ENCODE measurements around the gene RDH11. TPM values are rescaled to one million over a fixed set of nuclear protein-coding genes. Genes with fewer than 3 reads are reported as not detected.

The RDH11 gene
- polyA plus RNA-seq, 1 of the 3 experiments (the other 2 are of a cell fraction), result 44.7 TPM

DNA sequence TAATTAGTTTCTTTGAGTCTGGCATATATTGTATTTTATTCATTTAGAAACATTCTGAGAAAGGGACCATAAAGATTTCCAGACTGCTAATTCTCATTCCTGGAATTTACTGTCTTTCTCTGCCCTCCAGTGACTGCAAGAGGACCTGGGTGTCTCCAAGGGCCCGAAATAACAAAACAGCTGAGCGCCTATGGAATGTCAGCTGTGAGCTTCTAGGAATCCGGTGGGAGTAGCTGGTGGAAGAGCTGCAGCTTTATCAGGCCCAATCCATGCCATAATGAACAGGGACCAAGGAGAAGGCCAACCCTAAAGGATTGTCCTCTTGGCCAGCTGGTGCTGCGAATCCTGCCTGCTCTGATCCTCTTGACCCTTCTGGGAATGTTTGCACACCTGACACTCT lies 38.1 kb upstream of the RDH11 start:
- no peak overlapping the region for H3K27ac ChIP-seq (ENCODE audit: low read depth in 2 of 2, low read length in 1 of 2)
- H3K4me1 ChIP-seq (ENCODE audit: control insufficient read depth in 1 of 2, insufficient read depth in 2 of 2, low read depth in 1 of 2, low read length in 1 of 2), result no peaks in the 10 kb centered on the region
- H3K9ac ChIP-seq, result no peak overlapping the region
- H3F3A ChIP-seq (replicated peaks; ENCODE audit: insufficient read depth), result no peaks in the 10 kb centered on the region
- H3K9me3 ChIP-seq, result no peaks in the 10 kb centered on the region
- no peak overlapping the region for H2AFZ ChIP-seq (ENCODE audit: low read depth)
- no peaks in the 10 kb centered on the region for H3K36me3 ChIP-seq (replicated peaks in 1 of 2; ENCODE audit: control insufficient read depth in 1 of 2, insufficient read depth in 2 of 2, low read length in 1 of 2)
- H3K4me3 ChIP-seq (ENCODE audit: low read depth in 2 of 2, low read length in 1 of 2), result no peak overlapping the region
- TF ChIP-seq, protein P1, sequence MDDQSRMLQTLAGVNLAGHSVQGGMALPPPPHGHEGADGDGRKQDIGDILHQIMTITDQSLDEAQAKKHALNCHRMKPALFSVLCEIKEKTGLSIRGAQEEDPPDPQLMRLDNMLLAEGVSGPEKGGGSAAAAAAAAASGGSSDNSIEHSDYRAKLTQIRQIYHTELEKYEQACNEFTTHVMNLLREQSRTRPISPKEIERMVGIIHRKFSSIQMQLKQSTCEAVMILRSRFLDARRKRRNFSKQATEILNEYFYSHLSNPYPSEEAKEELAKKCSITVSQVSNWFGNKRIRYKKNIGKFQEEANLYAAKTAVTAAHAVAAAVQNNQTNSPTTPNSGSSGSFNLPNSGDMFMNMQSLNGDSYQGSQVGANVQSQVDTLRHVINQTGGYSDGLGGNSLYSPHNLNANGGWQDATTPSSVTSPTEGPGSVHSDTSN (IDR thresholded peaks at IDR 0.05), result no peak
- TF ChIP-seq EZH2phosphoT487 (IDR thresholded peaks at IDR 0.05; ENCODE audit: borderline replicate concordance, low read depth) (no peak), SIN3A (IDR thresholded peaks at IDR 0.05; ENCODE audit: borderline replicate concordance, low read depth, low read length) (no peak), TCF12 (IDR thresholded peaks at IDR 0.05) (no peak), NRF1 (IDR thresholded peaks at IDR 0.05; ENCODE audit: low read depth, low read length) (no peak), GATA2 (CRISPR knock-in tag; IDR thresholded peaks at IDR 0.05) (no peak), CHD2 (IDR thresholded peaks at IDR 0.05; ENCODE audit: low read length, partially characterized antibody) (no peak), GABPA (IDR thresholded peaks at IDR 0.05; ENCODE audit: low read depth) (no peak), FOSL2 (IDR thresholded peaks at IDR 0.05; ENCODE audit: borderline replicate concordance, low read depth) (no peak), RXRA (IDR thresholded peaks at IDR 0.05; ENCODE audit: borderline replicate concordance, low read depth) (no peak), RAD21 (IDR thresholded peaks at IDR 0.05; ENCODE audit: low read length) (no peak), EP300 (IDR thresholded peaks at IDR 0.05; ENCODE audit: borderline replicate concordance in 1 of 2, low read depth in 1 of 2, low read length in 1 of 2) (no peak), JUND (IDR thresholded peaks at IDR 0.05) (no peak)
- TF ChIP-seq, protein P2, sequence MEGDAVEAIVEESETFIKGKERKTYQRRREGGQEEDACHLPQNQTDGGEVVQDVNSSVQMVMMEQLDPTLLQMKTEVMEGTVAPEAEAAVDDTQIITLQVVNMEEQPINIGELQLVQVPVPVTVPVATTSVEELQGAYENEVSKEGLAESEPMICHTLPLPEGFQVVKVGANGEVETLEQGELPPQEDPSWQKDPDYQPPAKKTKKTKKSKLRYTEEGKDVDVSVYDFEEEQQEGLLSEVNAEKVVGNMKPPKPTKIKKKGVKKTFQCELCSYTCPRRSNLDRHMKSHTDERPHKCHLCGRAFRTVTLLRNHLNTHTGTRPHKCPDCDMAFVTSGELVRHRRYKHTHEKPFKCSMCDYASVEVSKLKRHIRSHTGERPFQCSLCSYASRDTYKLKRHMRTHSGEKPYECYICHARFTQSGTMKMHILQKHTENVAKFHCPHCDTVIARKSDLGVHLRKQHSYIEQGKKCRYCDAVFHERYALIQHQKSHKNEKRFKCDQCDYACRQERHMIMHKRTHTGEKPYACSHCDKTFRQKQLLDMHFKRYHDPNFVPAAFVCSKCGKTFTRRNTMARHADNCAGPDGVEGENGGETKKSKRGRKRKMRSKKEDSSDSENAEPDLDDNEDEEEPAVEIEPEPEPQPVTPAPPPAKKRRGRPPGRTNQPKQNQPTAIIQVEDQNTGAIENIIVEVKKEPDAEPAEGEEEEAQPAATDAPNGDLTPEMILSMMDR (IDR thresholded peaks at IDR 0.05), result no peak
- TF ChIP-seq, protein P3, sequence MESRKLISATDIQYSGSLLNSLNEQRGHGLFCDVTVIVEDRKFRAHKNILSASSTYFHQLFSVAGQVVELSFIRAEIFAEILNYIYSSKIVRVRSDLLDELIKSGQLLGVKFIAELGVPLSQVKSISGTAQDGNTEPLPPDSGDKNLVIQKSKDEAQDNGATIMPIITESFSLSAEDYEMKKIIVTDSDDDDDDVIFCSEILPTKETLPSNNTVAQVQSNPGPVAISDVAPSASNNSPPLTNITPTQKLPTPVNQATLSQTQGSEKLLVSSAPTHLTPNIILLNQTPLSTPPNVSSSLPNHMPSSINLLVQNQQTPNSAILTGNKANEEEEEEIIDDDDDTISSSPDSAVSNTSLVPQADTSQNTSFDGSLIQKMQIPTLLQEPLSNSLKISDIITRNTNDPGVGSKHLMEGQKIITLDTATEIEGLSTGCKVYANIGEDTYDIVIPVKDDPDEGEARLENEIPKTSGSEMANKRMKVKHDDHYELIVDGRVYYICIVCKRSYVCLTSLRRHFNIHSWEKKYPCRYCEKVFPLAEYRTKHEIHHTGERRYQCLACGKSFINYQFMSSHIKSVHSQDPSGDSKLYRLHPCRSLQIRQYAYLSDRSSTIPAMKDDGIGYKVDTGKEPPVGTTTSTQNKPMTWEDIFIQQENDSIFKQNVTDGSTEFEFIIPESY (IDR thresholded peaks at IDR 0.05; ENCODE audit: borderline replicate concordance, low read depth), result no peak
- TF ChIP-seq, protein P4, sequence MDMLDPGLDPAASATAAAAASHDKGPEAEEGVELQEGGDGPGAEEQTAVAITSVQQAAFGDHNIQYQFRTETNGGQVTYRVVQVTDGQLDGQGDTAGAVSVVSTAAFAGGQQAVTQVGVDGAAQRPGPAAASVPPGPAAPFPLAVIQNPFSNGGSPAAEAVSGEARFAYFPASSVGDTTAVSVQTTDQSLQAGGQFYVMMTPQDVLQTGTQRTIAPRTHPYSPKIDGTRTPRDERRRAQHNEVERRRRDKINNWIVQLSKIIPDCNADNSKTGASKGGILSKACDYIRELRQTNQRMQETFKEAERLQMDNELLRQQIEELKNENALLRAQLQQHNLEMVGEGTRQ (IDR thresholded peaks at IDR 0.05; ENCODE audit: borderline replicate concordance, low read depth, low read length), result no peak
- TF ChIP-seq, protein P5, sequence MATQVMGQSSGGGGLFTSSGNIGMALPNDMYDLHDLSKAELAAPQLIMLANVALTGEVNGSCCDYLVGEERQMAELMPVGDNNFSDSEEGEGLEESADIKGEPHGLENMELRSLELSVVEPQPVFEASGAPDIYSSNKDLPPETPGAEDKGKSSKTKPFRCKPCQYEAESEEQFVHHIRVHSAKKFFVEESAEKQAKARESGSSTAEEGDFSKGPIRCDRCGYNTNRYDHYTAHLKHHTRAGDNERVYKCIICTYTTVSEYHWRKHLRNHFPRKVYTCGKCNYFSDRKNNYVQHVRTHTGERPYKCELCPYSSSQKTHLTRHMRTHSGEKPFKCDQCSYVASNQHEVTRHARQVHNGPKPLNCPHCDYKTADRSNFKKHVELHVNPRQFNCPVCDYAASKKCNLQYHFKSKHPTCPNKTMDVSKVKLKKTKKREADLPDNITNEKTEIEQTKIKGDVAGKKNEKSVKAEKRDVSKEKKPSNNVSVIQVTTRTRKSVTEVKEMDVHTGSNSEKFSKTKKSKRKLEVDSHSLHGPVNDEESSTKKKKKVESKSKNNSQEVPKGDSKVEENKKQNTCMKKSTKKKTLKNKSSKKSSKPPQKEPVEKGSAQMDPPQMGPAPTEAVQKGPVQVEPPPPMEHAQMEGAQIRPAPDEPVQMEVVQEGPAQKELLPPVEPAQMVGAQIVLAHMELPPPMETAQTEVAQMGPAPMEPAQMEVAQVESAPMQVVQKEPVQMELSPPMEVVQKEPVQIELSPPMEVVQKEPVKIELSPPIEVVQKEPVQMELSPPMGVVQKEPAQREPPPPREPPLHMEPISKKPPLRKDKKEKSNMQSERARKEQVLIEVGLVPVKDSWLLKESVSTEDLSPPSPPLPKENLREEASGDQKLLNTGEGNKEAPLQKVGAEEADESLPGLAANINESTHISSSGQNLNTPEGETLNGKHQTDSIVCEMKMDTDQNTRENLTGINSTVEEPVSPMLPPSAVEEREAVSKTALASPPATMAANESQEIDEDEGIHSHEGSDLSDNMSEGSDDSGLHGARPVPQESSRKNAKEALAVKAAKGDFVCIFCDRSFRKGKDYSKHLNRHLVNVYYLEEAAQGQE (IDR thresholded peaks at IDR 0.05; ENCODE audit: low read depth, low read length), result no peak
- TF ChIP-seq, protein P6, sequence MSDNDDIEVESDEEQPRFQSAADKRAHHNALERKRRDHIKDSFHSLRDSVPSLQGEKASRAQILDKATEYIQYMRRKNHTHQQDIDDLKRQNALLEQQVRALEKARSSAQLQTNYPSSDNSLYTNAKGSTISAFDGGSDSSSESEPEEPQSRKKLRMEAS (IDR thresholded peaks at IDR 0.05; ENCODE audit: low read depth), result no peak
- TF ChIP-seq, protein P7, sequence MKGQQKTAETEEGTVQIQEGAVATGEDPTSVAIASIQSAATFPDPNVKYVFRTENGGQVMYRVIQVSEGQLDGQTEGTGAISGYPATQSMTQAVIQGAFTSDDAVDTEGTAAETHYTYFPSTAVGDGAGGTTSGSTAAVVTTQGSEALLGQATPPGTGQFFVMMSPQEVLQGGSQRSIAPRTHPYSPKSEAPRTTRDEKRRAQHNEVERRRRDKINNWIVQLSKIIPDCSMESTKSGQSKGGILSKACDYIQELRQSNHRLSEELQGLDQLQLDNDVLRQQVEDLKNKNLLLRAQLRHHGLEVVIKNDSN (IDR thresholded peaks at IDR 0.05; ENCODE audit: borderline replicate concordance, low read depth), result no peak
- H3K79me2 ChIP-seq (ENCODE audit: insufficient read depth), result no peaks in the 10 kb centered on the region
- ChIA-PET POLR2A (no interaction called here), CTCF (no interaction called here)
- no peaks in the 10 kb centered on the region for H4K20me1 ChIP-seq (ENCODE audit: insufficient read depth)
- 79% methylated on average over 4 of the region's 4 CpGs for WGBS (ENCODE audit: low lambda C conversion rate)
- no peak for DNase-seq
- H3K4me2 ChIP-seq, result no peak overlapping the region
- H3K9me2 ChIP-seq, result no peaks in the 10 kb centered on the region
- no peaks in the 10 kb centered on the region for H3K27me3 ChIP-seq (ENCODE audit: insufficient read depth)

Measured in SK-N-SH (cell line).